Dendritic cell treated with granulocyte-macrophage colony-stimulating factor and Interleukin-4, amounts not matched to agents 40 ng/mL and 50 ng/mL, for 4 days (primary cell): ENCODE data around the gene GRN.
"Not testable (repeated sequence)": the region's sequence is repeated elsewhere in the genome, so short reads cannot be mapped to it uniquely, and the experiment has no call there.

Source experiments
- H3K27ac Mint-ChIP-seq: one replicate; pipeline ENCODE4 v1.8.0; 2022; ENCODE audit warnings: mild to moderate bottlenecking, mixed read lengths
- H3K27me3 Mint-ChIP-seq: one replicate; pipeline ENCODE4 v1.8.0; 2022; ENCODE audit warnings: mild to moderate bottlenecking, mixed read lengths
- H3K36me3 Mint-ChIP-seq: one replicate; pipeline ENCODE4 v1.8.0; 2022; ENCODE audit warnings: low read depth, mixed read lengths
- H3K4me1 Mint-ChIP-seq: one replicate; pipeline ENCODE4 v1.8.0; 2022; ENCODE audit warnings: low read depth, mixed read lengths
- H3K4me3 Mint-ChIP-seq: one replicate; pipeline ENCODE4 v1.8.0; 2022; ENCODE audit warnings: mild to moderate bottlenecking, moderate library complexity, mixed read lengths
- H3K9me3 Mint-ChIP-seq: one replicate; pipeline ENCODE4 v1.8.0; 2022; ENCODE audit warnings: mixed read lengths
- intact Hi-C: fragments of 100-400 bp; cut with micrococcal nuclease; formaldehyde crosslinking; loops from one replicate; pipeline ENCODE4 v1.15.0; 2022

Gene GRN

GRCh38 chr17:44367231-44367979 is 22.3 kb downstream of the GRN start:
- intact Hi-C loops, result no loop called here
- H3K4me1 Mint-ChIP-seq, result no peaks in the 10 kb centered on the region
- H3K27me3 Mint-ChIP-seq, result peaks cover 77% of the 10 kb centered on the region
- no peaks in the 10 kb centered on the region for H3K9me3 Mint-ChIP-seq
- no peak overlapping the region for H3K27ac Mint-ChIP-seq
- no peak overlapping the region for H3K4me3 Mint-ChIP-seq
- no peaks in the 10 kb centered on the region for H3K36me3 Mint-ChIP-seq

GRCh38 chr17:44368391-44369243 is 23.5 kb downstream of the GRN start:
- H3K27ac Mint-ChIP-seq, H3K9me3 Mint-ChIP-seq, H3K4me1 Mint-ChIP-seq, H3K36me3 Mint-ChIP-seq, intact Hi-C loops, H3K4me3 Mint-ChIP-seq: not testable (repeated sequence)
- peaks cover 73% of the 10 kb centered on the region for H3K27me3 Mint-ChIP-seq

- H3K4me3 Mint-ChIP-seq, result peak overlapping the region; percentile 0
- H3K9me3 Mint-ChIP-seq, intact Hi-C loops, H3K36me3 Mint-ChIP-seq, H3K4me1 Mint-ChIP-seq, H3K27ac Mint-ChIP-seq: not testable (repeated sequence)
- peaks cover 70% of the 10 kb centered on the region for H3K27me3 Mint-ChIP-seq
These were observed 24.4 kb downstream of the GRN start for GRCh38 chr17:44369414-44370023.

DNA sequence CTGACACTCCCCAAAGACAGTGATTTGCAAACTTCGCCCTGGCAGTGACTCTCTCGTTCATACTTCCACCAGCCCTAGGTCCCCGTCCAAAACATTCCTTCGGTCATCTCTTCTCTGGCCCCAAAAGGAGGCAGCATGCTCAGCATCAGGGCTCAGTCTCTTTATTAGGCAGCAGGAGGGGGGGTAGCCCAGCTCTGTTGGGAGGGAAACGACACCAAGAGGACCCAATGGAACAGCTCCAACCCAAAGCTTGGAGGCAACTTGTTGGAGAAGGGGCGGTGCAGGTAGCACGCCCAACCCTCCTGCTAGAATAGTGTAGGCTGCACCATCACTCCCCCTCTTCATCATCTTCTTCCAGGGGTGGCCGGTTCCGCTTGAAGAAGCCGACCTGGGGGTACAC is 26.9 kb downstream of the GRN start:
- H3K9me3 Mint-ChIP-seq, result no peaks in the 10 kb centered on the region
- peaks cover 53% of the 10 kb centered on the region for H3K27me3 Mint-ChIP-seq
- no peak overlapping the region for H3K27ac Mint-ChIP-seq
- peaks cover 7% of the 10 kb centered on the region for H3K4me1 Mint-ChIP-seq
- intact Hi-C loops, result no loop called here
- H3K36me3 Mint-ChIP-seq, result no peaks in the 10 kb centered on the region
- no peak overlapping the region for H3K4me3 Mint-ChIP-seq

- Mint-ChIP-seq H3K27me3 (peaks cover 43% of the 10 kb centered on the region), H3K9me3 (no peaks in the 10 kb centered on the region), H3K36me3 (no peaks in the 10 kb centered on the region), H3K4me1 (peaks cover 7% of the 10 kb centered on the region), H3K27ac (no peak overlapping the region), H3K4me3 (no peak overlapping the region)
- intact Hi-C loops, result no loop called here
These were observed 29.4 kb downstream of the GRN start for GRCh38 chr17:44374306-44375195.

GRCh38 chr17:44375196-44376017 is 30.3 kb downstream of the GRN start:
- no peaks in the 10 kb centered on the region for H3K9me3 Mint-ChIP-seq
- H3K27ac Mint-ChIP-seq, result no peak overlapping the region
- intact Hi-C loops, result no loop called here
- H3K27me3 Mint-ChIP-seq, result peaks cover 38% of the 10 kb centered on the region
- H3K36me3 Mint-ChIP-seq, result no peaks in the 10 kb centered on the region
- H3K4me1 Mint-ChIP-seq, result peaks cover 7% of the 10 kb centered on the region
- no peak overlapping the region for H3K4me3 Mint-ChIP-seq

GRCh38 chr17:44376124-44376523 is 31.0 kb downstream of the GRN start:
- H3K4me3 Mint-ChIP-seq, result no peak overlapping the region
- intact Hi-C loops, result no loop called here
- peaks cover 31% of the 10 kb centered on the region for H3K27me3 Mint-ChIP-seq
- no peaks in the 10 kb centered on the region for H3K36me3 Mint-ChIP-seq
- H3K4me1 Mint-ChIP-seq, result peaks cover 7% of the 10 kb centered on the region
- no peak overlapping the region for H3K27ac Mint-ChIP-seq
- H3K9me3 Mint-ChIP-seq, result no peaks in the 10 kb centered on the region

- Mint-ChIP-seq H3K27ac (no peak overlapping the region), H3K4me3 (no peak overlapping the region), H3K36me3 (no peaks in the 10 kb centered on the region), H3K4me1 (peaks cover 9% of the 10 kb centered on the region), H3K27me3 (peaks cover 28% of the 10 kb centered on the region), H3K9me3 (no peaks in the 10 kb centered on the region)
- intact Hi-C loops, result no loop called here
These were observed 31.7 kb downstream of the GRN start for GRCh38 chr17:44376779-44377178.

DNA sequence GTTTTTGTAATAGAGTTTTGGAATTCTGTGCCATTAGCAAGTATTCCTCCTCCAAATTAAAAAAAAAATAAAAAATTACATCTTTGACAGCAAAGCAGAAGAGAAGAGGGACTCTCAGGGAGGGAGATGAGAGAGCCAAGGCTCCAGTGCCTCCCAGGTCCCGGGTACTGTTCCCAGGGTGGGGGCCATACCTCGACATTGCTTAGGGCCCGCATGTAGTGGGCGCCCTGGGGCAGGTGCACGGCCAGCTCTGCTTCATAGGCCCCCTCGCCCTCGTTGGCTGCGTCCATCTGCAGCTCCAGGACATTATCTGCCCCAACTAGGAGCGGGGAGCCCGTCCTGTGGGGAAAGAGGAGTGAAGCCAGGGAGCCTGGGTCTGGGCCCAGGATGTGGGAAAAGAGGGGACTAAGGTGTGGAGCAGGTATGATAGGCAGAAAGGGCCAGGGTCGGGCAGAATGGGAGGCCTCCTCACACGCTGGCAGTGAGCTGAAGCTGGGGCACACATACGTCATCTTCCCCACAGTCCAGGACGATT is 33.1 kb downstream of the GRN start:
- peaks cover 19% of the 10 kb centered on the region for H3K4me1 Mint-ChIP-seq
- peaks cover 35% of the 10 kb centered on the region for H3K27me3 Mint-ChIP-seq
- no peaks in the 10 kb centered on the region for H3K36me3 Mint-ChIP-seq
- H3K9me3 Mint-ChIP-seq, result no peaks in the 10 kb centered on the region
- H3K27ac Mint-ChIP-seq, result no peak overlapping the region
- H3K4me3 Mint-ChIP-seq, result no peak overlapping the region
- intact Hi-C loops, result no loop called here

DNA sequence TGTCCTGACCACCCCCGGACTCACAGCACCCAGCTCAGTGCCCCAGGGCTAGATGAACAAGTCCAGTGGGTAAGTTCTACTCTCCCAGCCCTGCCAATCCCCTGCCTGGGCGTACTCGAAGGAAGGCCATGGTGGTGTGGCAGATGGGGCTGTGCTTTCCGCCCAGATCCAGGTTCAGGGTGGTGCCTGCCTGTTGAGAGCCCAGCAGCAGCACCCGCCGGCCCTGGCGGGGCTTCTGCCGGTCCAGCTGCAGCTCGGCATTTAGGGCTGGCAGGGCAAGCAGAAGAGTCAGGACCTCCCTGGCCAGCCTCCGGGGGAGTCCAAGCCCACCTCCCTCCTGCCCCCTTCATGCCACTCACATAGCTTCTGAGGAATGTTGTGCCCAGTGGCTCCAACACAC is 34.8 kb downstream of the GRN start:
- peaks cover 40% of the 10 kb centered on the region for H3K27me3 Mint-ChIP-seq
- intact Hi-C loops, result no loop called here

GRCh38 chr17:44380767-44381166 is 35.7 kb downstream of the GRN start:
- peaks cover 45% of the 10 kb centered on the region for H3K27me3 Mint-ChIP-seq
- H3K27ac Mint-ChIP-seq, result no peak overlapping the region
- no peak overlapping the region for H3K4me3 Mint-ChIP-seq
- no peaks in the 10 kb centered on the region for H3K9me3 Mint-ChIP-seq
- intact Hi-C loops, result no loop called here
- peaks cover 21% of the 10 kb centered on the region for H3K4me1 Mint-ChIP-seq
- H3K36me3 Mint-ChIP-seq, result no peaks in the 10 kb centered on the region

More for the DNA sequence above, 34.8 kb downstream of the GRN start:
- no peak overlapping the region for H3K4me3 Mint-ChIP-seq
- H3K4me1 Mint-ChIP-seq, result peaks cover 21% of the 10 kb centered on the region
- no peak overlapping the region for H3K27ac Mint-ChIP-seq
- no peaks in the 10 kb centered on the region for H3K9me3 Mint-ChIP-seq
- no peaks in the 10 kb centered on the region for H3K36me3 Mint-ChIP-seq

DNA sequence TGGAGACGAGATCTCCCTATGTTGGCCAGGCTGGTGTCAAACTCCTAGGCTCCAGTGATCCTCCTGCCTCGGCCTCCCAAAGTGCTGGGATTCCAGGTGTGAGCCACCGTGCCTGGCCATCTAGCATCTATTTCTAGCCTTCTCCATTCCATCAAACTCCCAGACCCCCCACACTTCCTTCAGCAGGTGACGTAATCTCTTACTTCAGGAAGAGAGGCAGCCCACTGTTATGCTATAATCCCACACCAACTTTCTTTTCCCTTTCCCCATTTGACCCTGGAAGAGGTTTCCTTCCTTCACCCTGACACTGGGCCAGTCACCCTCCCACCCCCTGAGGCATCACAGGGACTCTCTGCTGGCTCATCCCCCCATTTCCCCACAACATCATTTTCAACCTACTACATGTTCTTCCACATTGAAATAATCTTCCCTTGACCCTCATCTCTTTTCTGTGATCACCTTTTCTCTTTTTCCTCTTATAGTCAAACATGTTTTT is 36.8 kb downstream of the GRN start:
- Mint-ChIP-seq H3K4me3 (no peak overlapping the region), H3K27me3 (peaks cover 50% of the 10 kb centered on the region), H3K27ac (no peak overlapping the region), H3K4me1 (peaks cover 21% of the 10 kb centered on the region), H3K36me3 (no peaks in the 10 kb centered on the region), H3K9me3 (no peaks in the 10 kb centered on the region)
- intact Hi-C loops, result no loop called here
